Measurements from ENCODE around the gene ABCD4. TPM values are rescaled to one million over a fixed set of nuclear protein-coding genes. Genes with fewer than 3 reads are reported as not detected.

ABCD4 gene
- polyA plus RNA-seq, 1 experiment: 12.4 TPM

DNA sequence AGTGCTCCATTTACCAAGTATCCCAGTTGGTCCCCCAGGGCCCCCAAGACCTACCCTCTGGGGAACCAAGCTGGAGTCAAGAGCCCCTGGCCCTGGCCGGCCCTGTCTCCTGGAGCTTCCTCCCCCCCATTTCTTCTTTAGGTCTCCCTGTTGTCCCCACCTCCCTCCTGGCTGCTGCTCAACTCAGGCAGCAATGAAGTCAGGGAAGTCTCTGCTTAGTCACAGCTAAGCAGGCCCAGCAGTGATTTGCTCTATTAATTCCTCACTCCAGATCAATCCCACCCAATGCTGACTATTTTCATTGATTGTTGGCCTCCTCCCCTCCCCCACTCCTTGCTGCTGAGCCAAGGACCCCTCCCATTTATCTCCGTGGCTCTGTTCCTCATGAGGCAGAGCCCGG lies 35.1 kb downstream of the ABCD4 start:
- DNase-seq (ENCODE audit: low read depth): no peak
- CTCF ChIA-PET: interaction anchor here (0.6 to 2.4 kb wide), 9 partner anchors 9 to 51 kb away, joined by 3 to 16 read pairs (median 3); partner anchors contain the start of gene ABCD4

DNA sequence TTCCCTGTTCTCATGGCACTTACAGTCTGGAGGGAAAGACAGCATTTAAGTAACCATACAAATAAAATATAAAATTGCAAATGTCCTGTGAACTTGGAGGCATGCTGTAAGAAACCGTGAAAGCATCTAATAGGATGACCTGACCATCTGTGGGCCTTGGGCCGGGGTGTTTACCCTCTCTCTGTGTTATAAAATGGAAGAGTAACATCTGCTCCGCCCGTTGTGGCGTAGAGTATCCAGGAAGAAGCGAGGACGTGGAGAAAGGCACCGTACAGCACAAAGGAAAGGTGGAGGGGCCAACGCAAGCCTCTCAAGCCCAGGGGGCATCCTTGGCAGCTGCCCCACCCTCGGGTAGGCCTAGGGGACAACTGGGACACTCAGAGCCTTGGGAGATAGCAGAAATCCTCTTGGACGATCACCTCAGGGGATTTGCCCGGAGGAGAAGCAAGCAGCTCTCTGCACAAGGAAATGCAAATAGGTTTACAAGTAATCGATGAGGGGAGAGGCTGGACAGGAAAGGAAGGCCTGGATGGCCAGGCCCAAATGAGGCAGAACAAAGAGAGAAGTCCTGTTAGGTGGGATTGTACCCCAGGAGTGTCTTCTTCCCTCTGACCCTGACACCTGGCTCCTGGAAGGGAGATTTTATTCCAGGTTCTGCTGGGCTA lies 37.3 kb downstream of the ABCD4 start:
- Histone ChIP-seq H3K4me3 (ENCODE audit: low read depth, low read length) (no peak overlapping the region), H3K36me3 (ENCODE audit: control insufficient read depth, insufficient read depth, low read length) (no peaks in the 10 kb centered on the region), H3K27me3 (ENCODE audit: control insufficient read depth, insufficient read depth, low read length) (peaks cover 3% of the 10 kb centered on the region)
- ChIA-PET POLR2A (no interaction called here), CTCF (interaction anchor here (1.6 to 1.9 kb wide), 2 partner anchors 9 to 14 kb away, joined by 6 to 7 read pairs; no protein-coding TSS in a partner anchor)
- no peak for DNase-seq (ENCODE audit: low read depth)
- TF ChIP-seq, protein P1, sequence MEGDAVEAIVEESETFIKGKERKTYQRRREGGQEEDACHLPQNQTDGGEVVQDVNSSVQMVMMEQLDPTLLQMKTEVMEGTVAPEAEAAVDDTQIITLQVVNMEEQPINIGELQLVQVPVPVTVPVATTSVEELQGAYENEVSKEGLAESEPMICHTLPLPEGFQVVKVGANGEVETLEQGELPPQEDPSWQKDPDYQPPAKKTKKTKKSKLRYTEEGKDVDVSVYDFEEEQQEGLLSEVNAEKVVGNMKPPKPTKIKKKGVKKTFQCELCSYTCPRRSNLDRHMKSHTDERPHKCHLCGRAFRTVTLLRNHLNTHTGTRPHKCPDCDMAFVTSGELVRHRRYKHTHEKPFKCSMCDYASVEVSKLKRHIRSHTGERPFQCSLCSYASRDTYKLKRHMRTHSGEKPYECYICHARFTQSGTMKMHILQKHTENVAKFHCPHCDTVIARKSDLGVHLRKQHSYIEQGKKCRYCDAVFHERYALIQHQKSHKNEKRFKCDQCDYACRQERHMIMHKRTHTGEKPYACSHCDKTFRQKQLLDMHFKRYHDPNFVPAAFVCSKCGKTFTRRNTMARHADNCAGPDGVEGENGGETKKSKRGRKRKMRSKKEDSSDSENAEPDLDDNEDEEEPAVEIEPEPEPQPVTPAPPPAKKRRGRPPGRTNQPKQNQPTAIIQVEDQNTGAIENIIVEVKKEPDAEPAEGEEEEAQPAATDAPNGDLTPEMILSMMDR (IDR thresholded peaks at IDR 0.05; ENCODE audit: insufficient read depth, low read depth, low read length): no peak

More for the DNA sequence above, 35.1 kb downstream of the ABCD4 start:
- TF ChIP-seq, protein P1 (IDR thresholded peaks at IDR 0.05; ENCODE audit: insufficient read depth, low read depth, low read length): no peak
- no peak overlapping the region for H3K4me3 ChIP-seq (ENCODE audit: low read depth, low read length)
- peaks cover 3% of the 10 kb centered on the region for H3K27me3 ChIP-seq (ENCODE audit: control insufficient read depth, insufficient read depth, low read length)
- H3K36me3 ChIP-seq (ENCODE audit: control insufficient read depth, insufficient read depth, low read length): no peaks in the 10 kb centered on the region
- POLR2A ChIA-PET: no interaction called here

DNA sequence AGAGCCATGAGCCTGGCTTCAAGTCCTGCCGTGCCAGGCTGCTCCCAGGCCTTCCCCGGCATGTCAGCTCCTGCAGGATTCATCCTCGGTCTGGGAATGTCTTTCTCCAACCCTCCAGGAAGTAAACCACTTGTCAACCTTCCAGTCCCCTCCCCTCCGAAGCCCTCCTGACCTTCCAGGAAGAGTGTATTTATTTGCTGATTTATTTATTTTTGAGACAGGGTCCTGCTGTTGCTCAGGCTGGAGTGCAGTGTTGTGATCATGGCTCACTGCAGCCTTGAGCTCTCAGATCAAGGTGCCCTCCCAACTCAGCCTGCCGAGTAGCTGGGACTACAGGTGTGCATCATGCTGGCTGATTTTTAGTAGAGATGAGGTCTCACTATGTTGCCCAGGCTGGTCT lies 38.8 kb downstream of the ABCD4 start:
- TF ChIP-seq, protein P1 (IDR thresholded peaks at IDR 0.05; ENCODE audit: insufficient read depth, low read depth, low read length): no peak
- Histone ChIP-seq H3K27me3 (ENCODE audit: control insufficient read depth, insufficient read depth, low read length) (peaks cover 10% of the 10 kb centered on the region), H3K36me3 (ENCODE audit: control insufficient read depth, insufficient read depth, low read length) (no peaks in the 10 kb centered on the region), H3K4me3 (ENCODE audit: low read depth, low read length) (no peak overlapping the region)
- POLR2A ChIA-PET: no interaction called here
- CTCF ChIA-PET: interaction anchor here (2.4 kb wide), 1 partner anchor 12 kb away, joined by 9 read pairs; no protein-coding TSS in a partner anchor
- no peak for DNase-seq (ENCODE audit: low read depth)

- H3K36me3 ChIP-seq (ENCODE audit: control insufficient read depth, insufficient read depth, low read length): no peaks in the 10 kb centered on the region
- H3K4me3 ChIP-seq (ENCODE audit: low read depth, low read length): no peak overlapping the region
- DNase-seq (ENCODE audit: low read depth): no peak
- peaks cover 16% of the 10 kb centered on the region for H3K27me3 ChIP-seq (ENCODE audit: control insufficient read depth, insufficient read depth, low read length)
- POLR2A ChIA-PET: no interaction called here
- TF ChIP-seq, protein P1 (IDR thresholded peaks at IDR 0.05; ENCODE audit: insufficient read depth, low read depth, low read length): no peak
- CTCF ChIA-PET: interaction anchor here (0.6 to 2.4 kb wide), 3 partner anchors 11 to 850 kb away, joined by 3 to 9 read pairs (median 4); no protein-coding TSS in a partner anchor
These were observed 39.6 kb downstream of the ABCD4 start for GRCh38 chr14:74263181-74263580.

GRCh38 chr14:74262076-74262475 lies 40.7 kb downstream of the ABCD4 start:
- CTCF ChIA-PET: interaction anchor here (2.4 kb wide), 1 partner anchor 10 kb away, joined by 9 read pairs; no protein-coding TSS in a partner anchor
- H3K4me3 ChIP-seq (ENCODE audit: low read depth, low read length): no peak overlapping the region
- TF ChIP-seq, protein P1 (IDR thresholded peaks at IDR 0.05; ENCODE audit: insufficient read depth, low read depth, low read length): no peak
- POLR2A ChIA-PET: no interaction called here
- no peak for DNase-seq (ENCODE audit: low read depth)
- no peaks in the 10 kb centered on the region for H3K36me3 ChIP-seq (ENCODE audit: control insufficient read depth, insufficient read depth, low read length)
- peaks cover 16% of the 10 kb centered on the region for H3K27me3 ChIP-seq (ENCODE audit: control insufficient read depth, insufficient read depth, low read length)

Measured in BJ (cell line).